ENCODE measurements around the gene MANBA. TPM values are rescaled to one million over a fixed set of nuclear protein-coding genes. Genes with fewer than 3 reads are reported as not detected.

Gene MANBA
- total and polyA plus RNA-seq, 2 of the 4 experiments (the other 2 are of a cell fraction), result 11.5 to 17.2 TPM

DNA sequence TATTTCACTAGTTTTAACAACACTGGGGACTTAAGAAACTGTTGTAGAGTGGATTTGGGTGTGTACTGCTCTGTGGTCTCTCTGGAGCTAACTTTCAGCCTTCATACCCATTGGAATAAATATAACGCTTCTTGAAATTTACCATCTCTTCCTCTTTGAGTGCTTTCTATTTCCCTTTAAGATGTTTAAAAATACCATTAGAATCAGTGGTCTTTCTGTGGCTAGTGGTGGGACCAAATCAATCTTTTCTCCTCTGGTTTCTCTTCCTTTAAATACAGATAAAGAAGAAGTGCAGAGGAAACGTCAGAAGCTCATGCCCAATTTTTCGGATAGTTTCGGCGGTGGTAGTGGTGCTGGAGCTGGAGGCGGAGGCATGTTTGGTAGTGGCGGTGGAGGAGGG is 167.6 kb downstream of the MANBA start:
- Histone ChIP-seq H3K27me3 (ENCODE audit: control insufficient read depth, insufficient read depth, low read length) (no peaks in the 10 kb centered on the region), H3K4me2 (ENCODE audit: low read depth, low read length) (no peak overlapping the region), H3K79me1 (ENCODE audit: low read depth in 1 of 2, low read length in 2 of 2) (no peaks in the 10 kb centered on the region; a peak in 2 of 4 replicates), H4K91ac (ENCODE audit: insufficient read depth, low read depth, low read length) (no peak overlapping the region), H3K4me1 (ENCODE audit: control insufficient read depth, insufficient read depth, low read length) (peaks cover 3% of the 10 kb centered on the region), H2BK20ac (ENCODE audit: low read depth, low read length) (no peak overlapping the region), H2AK5ac (ENCODE audit: low read depth, low read length) (no peak overlapping the region), H2BK120ac (ENCODE audit: low read depth, low read length) (no peak overlapping the region), H2BK15ac (ENCODE audit: low read depth, low read length) (no peak overlapping the region), H4K20me1 (ENCODE audit: insufficient read depth, low read length) (no peaks in the 10 kb centered on the region), H3K14ac (replicated peaks; ENCODE audit: low read depth, low read length) (no peak overlapping the region), H3K18ac (ENCODE audit: low read depth, low read length) (no peak overlapping the region), H3K9me1 (ENCODE audit: insufficient read depth, low read length) (peaks cover 6% of the 10 kb centered on the region), H3K23ac (ENCODE audit: low read depth, low read length) (no peak overlapping the region), H3K4me3 (ENCODE audit: insufficient read depth, low read depth, low read length) (no peak overlapping the region), H2AK9ac (replicated peaks; ENCODE audit: low read depth, low read length, poor library complexity) (no peak overlapping the region), H3K9ac (ENCODE audit: low read depth, low read length) (no peak overlapping the region), H2BK5ac (ENCODE audit: low read depth, low read length, poor library complexity, severe bottlenecking) (no peak overlapping the region), H3K4ac (ENCODE audit: low read depth, low read length) (no peak overlapping the region), H3K9me3 (ENCODE audit: control insufficient read depth, insufficient read depth, low read length) (peaks cover 4% of the 10 kb centered on the region; the same call in 1 of the 2 replicates), H3K36me3 (ENCODE audit: control insufficient read depth, insufficient read depth, low read length) (peaks cover 17% of the 10 kb centered on the region), H2AFZ (replicated peaks; ENCODE audit: low read length, poor library complexity) (no peak overlapping the region), H4K8ac (ENCODE audit: low read depth in 2 of 2, low read length in 2 of 2) (no peak overlapping the region), H3K56ac (ENCODE audit: extremely low read depth, insufficient read depth, low read length) (no peak overlapping the region), H4K5ac (ENCODE audit: low read depth, low read length) (no peak overlapping the region), H3K27ac (ENCODE audit: insufficient read depth, low read length) (no peak overlapping the region)
- ATAC-seq (ENCODE audit: low read depth) (no peak), DNase-seq (no peak)
- POLR2A ChIA-PET (ENCODE audit: unreplicated experiment), result no interaction called here
- TF ChIP-seq, protein P1, sequence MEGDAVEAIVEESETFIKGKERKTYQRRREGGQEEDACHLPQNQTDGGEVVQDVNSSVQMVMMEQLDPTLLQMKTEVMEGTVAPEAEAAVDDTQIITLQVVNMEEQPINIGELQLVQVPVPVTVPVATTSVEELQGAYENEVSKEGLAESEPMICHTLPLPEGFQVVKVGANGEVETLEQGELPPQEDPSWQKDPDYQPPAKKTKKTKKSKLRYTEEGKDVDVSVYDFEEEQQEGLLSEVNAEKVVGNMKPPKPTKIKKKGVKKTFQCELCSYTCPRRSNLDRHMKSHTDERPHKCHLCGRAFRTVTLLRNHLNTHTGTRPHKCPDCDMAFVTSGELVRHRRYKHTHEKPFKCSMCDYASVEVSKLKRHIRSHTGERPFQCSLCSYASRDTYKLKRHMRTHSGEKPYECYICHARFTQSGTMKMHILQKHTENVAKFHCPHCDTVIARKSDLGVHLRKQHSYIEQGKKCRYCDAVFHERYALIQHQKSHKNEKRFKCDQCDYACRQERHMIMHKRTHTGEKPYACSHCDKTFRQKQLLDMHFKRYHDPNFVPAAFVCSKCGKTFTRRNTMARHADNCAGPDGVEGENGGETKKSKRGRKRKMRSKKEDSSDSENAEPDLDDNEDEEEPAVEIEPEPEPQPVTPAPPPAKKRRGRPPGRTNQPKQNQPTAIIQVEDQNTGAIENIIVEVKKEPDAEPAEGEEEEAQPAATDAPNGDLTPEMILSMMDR (conservative IDR thresholded peaks at IDR 0.05; ENCODE audit: low read depth, low read length), result no peak
- no peak for TF ChIP-seq CEBPB (IDR thresholded peaks at IDR 0.05; ENCODE audit: low read depth, low read length)
- TF ChIP-seq RFX5 (IDR thresholded peaks at IDR 0.05; ENCODE audit: low read depth, low read length), result no peak
- TF ChIP-seq, protein P2, sequence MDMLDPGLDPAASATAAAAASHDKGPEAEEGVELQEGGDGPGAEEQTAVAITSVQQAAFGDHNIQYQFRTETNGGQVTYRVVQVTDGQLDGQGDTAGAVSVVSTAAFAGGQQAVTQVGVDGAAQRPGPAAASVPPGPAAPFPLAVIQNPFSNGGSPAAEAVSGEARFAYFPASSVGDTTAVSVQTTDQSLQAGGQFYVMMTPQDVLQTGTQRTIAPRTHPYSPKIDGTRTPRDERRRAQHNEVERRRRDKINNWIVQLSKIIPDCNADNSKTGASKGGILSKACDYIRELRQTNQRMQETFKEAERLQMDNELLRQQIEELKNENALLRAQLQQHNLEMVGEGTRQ (IDR thresholded peaks at IDR 0.05; ENCODE audit: low read depth, low read length), result no peak
- no peak for TF ChIP-seq MAZ (IDR thresholded peaks at IDR 0.05; ENCODE audit: borderline replicate concordance, low read depth, low read length)
- no peak for TF ChIP-seq FOS (IDR thresholded peaks at IDR 0.05; ENCODE audit: low read depth, low read length)
- no peak for TF ChIP-seq RAD21 (IDR thresholded peaks at IDR 0.05; ENCODE audit: low read length)
- TF ChIP-seq MXI1 (IDR thresholded peaks at IDR 0.05; ENCODE audit: borderline replicate concordance, low read depth, low read length), result no peak
- no peak for TF ChIP-seq SMC3 (IDR thresholded peaks at IDR 0.05; ENCODE audit: low read depth, low read length)
- no peak for TF ChIP-seq BHLHE40 (IDR thresholded peaks at IDR 0.05; ENCODE audit: low read depth, low read length)
- no peak for TF ChIP-seq MAFK (IDR thresholded peaks at IDR 0.05; ENCODE audit: low read depth, low read length)
- no peak for TF ChIP-seq RCOR1 (IDR thresholded peaks at IDR 0.05; ENCODE audit: insufficient replicate concordance, low read length)
- TF ChIP-seq CHD1 (IDR thresholded peaks at IDR 0.05; ENCODE audit: low read depth, low read length), result no peak
- TF ChIP-seq POLR2A (IDR thresholded peaks at IDR 0.05; ENCODE audit: low read depth, low read length), result no peak
- CTCF ChIA-PET, result interaction anchor here (0.5 kb wide), 1 partner anchor 240 kb away, joined by 4 read pairs; no protein-coding TSS in a partner anchor
- dilution Hi-C loops (cut with HindIII; ENCODE audit: low sequenced_read_pairs, unreplicated experiment), result no loop called here
- no TSS peak for BruUV-seq (replicated peaks)
- WGBS, 2 experiments (ENCODE audit: extremely low coverage in 2 of 2, insufficient read length in 1 of 2), result no CpG with 5 or more reads among the region's 7 CpGs
- intact Hi-C loops (cut with micrococcal nuclease), result loop anchor here (10.0 kb wide), 1 partner anchor 88 kb away; the partner anchor contains the start of gene NFKB1
- in situ Hi-C loops (cut with MboI; ENCODE audit: low sequenced_read_pairs), result no loop called here
